GM21717 (cell line): ENCODE data around the gene NFKB1.

Experiments
- ATAC-seq: cut with Tn5 transposase; IDR thresholded peaks from one replicate; pipeline ENCODE4 v1.9.1; 2021; ENCODE audit warnings: mild to moderate bottlenecking, moderate library complexity; ENCODE audit not compliant: unreplicated experiment

Gene NFKB1

GRCh38 chr4:102665527-102665926 lies 164.4 kb downstream of the NFKB1 start:
- no peak for ATAC-seq
